HG03457 (cell line): Measurements from ENCODE around the gene ZDHHC3.

Experiments
- ATAC-seq: cut with Tn5 transposase; IDR thresholded peaks from one replicate; pipeline ENCODE4 v1.9.1; 2021; ENCODE audit warnings: moderate number of reproducible peaks; ENCODE audit not compliant: unreplicated experiment

The ZDHHC3 gene, protein sequence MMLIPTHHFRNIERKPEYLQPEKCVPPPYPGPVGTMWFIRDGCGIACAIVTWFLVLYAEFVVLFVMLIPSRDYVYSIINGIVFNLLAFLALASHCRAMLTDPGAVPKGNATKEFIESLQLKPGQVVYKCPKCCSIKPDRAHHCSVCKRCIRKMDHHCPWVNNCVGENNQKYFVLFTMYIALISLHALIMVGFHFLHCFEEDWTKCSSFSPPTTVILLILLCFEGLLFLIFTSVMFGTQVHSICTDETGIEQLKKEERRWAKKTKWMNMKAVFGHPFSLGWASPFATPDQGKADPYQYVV

GRCh38 chr3:44976002-44976815 is at the start of gene ZDHHC3, which contains the start of gene EXOSC7:
TSS of gene ZDHHC3 (minus strand) at chr3:44976174. CDS start at chr3:44959436, 16,738 bp downstream.
TSS of gene EXOSC7 (plus strand) at chr3:44976244. CDS start at chr3:44976278, 34 bp downstream.
- peak; percentile 68 for ATAC-seq

GRCh38 chr3:45024542-45025255 is 48.7 kb upstream of the ZDHHC3 start:
- no peak for ATAC-seq

DNA sequence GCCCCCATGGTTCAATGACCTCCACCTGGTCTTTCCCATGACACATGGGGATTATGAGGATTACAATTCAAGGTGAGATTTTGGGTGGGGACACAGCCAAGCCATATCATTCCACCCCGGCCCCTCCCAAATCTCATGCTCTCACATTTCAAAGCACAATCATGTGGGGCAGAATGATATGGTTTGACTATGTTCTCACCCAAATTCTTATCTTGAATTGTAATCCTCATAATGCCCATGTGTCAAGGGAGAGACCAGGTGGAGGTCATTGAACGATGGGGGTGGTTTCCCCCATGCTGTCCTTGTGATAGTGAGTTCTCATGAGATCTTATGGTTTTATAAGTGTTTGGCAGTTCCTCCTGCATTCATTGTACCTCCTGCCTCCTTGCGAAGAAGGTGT is 47.7 kb upstream of the ZDHHC3 start:
- ATAC-seq, result no peak

GRCh38 chr3:45021524-45022297 is 45.7 kb upstream of the ZDHHC3 start:
- no peak for ATAC-seq

DNA sequence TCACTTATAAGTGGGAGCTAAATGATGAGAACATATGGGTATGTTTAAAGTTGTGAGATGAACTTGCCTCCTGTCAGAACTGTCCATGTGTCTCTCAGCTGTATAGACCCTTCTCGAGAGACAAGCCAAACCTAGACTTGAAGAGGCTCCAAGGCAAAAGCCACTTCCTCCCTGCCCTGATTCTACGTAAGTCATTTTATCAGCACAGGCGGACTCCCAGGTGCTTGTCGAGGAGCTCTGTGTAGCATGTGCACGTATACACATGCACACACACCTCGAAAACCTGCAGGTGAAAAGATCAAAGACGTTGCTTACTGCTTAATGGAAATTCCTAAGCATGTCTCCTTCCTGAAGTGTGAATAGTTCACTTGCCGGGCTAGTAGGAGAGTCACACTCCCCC is 44.6 kb upstream of the ZDHHC3 start:
- ATAC-seq, result no peak

- ATAC-seq, result no peak
These were observed 41.8 kb upstream of the ZDHHC3 start for GRCh38 chr3:45017821-45018220.

DNA sequence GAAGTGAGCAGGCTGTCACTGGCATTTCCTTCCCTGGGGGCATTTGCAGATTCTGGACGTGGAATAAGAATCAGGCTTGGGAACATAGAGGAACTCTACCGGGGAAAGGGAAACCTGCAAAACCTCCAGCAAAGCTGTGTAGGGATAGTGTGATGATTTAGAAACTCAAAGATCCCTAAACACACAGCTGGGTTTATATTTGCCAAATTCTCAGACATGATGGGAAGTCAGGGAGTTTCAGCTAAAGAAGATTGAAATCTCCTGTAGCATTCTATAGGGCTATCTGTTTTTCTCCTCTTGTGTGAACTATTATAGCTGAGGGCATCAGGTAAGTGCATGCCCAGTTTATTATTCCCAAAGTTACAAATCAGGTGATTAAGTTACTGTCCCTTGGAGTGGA is 40.9 kb upstream of the ZDHHC3 start:
- ATAC-seq, result no peak

GRCh38 chr3:45012577-45012976 is 36.6 kb upstream of the ZDHHC3 start:
- no peak for ATAC-seq

GRCh38 chr3:45011756-45012508 is 36.0 kb upstream of the ZDHHC3 start:
- no peak for ATAC-seq

GRCh38 chr3:45010811-45011333 is 34.9 kb upstream of the ZDHHC3 start:
- no peak for ATAC-seq

- ATAC-seq, result no peak
These were observed 33.9 kb upstream of the ZDHHC3 start for GRCh38 chr3:45009868-45010267.

GRCh38 chr3:45008117-45008516 is 32.1 kb upstream of the ZDHHC3 start:
- ATAC-seq, result no peak

DNA sequence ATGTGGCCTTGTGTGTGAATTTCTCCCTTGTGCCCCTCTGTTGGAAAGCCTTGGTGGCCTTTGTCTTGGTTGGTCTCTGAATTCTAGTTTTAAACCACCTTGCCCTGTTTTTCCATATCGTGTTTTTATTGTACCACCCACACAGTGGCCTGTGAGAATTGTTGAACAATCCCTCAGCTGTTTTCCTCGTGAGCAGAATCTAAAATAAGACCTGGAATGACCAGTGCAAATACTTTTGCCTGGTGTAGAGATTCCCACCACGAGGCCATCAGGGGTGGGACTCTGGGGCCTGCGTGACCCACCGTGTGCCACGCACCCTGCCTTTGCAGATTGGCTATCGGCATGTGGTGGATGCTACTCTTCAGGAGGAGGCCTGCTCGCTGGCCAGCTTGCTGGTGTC is 31.1 kb upstream of the ZDHHC3 start:
- ATAC-seq, result no peak

- no peak for ATAC-seq
These were observed 27.9 kb upstream of the ZDHHC3 start for GRCh38 chr3:45003859-45004258.

- no peak for ATAC-seq
These were observed 27.4 kb upstream of the ZDHHC3 start for GRCh38 chr3:45003406-45003805.

DNA sequence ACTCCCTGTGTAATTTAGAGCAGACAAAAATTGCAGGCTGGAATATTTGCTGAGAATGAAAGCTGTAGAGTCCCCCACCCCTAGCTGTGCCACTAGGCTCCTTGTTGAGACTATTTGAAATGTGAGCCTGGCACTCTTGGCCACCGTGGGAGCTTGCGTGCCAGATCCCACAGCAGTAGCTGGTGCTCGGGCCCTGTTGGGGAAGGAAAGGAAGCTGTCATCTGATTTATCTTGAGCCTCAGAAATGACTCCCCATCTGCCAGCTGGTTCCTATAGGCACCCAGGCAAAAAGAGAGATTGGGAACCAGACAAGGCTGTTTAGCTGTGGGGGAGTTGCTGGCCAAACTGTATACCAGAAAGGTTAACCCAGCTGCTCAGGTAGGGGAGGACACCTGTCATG is 26.7 kb upstream of the ZDHHC3 start:
- ATAC-seq, result no peak

- no peak for ATAC-seq
These were observed 26.2 kb upstream of the ZDHHC3 start for GRCh38 chr3:45002139-45002660.

GRCh38 chr3:45001738-45002137 is 25.8 kb upstream of the ZDHHC3 start:
- no peak for ATAC-seq

DNA sequence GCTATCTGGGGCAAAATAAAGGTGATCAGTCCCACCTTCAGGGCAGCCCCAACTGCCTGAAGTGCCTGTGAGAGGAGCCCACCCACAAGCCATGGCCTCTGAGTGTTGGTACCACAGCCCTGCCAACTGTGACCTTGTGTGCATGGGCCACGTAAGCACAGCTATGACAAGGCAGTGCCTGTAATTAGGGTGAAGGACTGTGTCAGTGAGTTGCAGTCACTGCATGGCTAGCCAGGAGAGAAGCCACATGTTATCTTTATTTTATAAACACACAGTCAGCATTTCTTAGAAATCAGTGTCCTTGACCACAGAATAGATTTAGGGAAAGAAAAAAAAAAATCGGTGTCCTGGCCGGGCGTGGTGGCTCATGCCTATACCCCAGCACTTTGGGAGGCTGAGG is 24.8 kb upstream of the ZDHHC3 start:
- no peak for ATAC-seq

DNA sequence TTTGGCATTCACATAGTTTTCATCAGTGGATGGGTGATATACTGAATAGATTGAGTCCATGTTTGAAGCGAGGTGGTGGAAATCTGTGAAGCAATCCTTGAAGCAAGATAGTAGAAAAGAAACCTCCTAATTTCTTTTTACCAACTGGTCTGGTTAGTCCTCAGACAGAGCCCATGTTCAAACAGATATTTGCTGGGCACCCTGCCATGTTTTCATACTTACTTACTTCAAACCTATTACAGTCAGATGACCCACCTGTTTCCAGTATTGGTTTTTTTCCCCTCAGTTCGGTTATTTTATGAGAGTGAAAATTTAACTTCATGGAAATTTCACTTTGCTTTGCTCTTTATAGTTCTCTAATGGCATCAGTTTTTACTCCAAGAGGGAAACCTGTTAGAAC is 23.8 kb upstream of the ZDHHC3 start:
- ATAC-seq, result no peak
